ENCODE measurements around the gene BEND6.
"Not testable (repeated sequence)": the region's sequence is repeated elsewhere in the genome, so short reads cannot be mapped to it uniquely, and the experiment has no call there.

BEND6 gene

GRCh38 chr6:57040011-57040410, 85.1 kb downstream of the BEND6 start:
- ChIA-PET POLR2A (ENCODE audit: low non-redundant PET) (no interaction called here), CTCF (interaction anchor here (0.6 to 1.4 kb wide), 2 partner anchors 135 to 398 kb away, joined by 5 to 8 read pairs; no protein-coding TSS in a partner anchor)
- no peak for TF ChIP-seq CTCF (conservative IDR thresholded peaks at IDR 0.05; ENCODE audit: low read depth)
- no peak overlapping the region for H3K27ac ChIP-seq
- DNase-seq (ENCODE audit: low spot score) = no peak

GRCh38 chr6:57044061-57044460, 89.2 kb downstream of the BEND6 start:
- H3K27ac ChIP-seq; CTCF ChIA-PET; DNase-seq (ENCODE audit: low spot score); POLR2A ChIA-PET (ENCODE audit: low non-redundant PET): not testable (repeated sequence)

GRCh38 chr6:57044568-57044967, 89.7 kb downstream of the BEND6 start:
- TF ChIP-seq CTCF (conservative IDR thresholded peaks at IDR 0.05; ENCODE audit: low read depth) = no peak
- H3K27ac ChIP-seq = no peak overlapping the region
- ChIA-PET POLR2A (ENCODE audit: low non-redundant PET) (no interaction called here), CTCF (no interaction called here)
- no peak for DNase-seq (ENCODE audit: low spot score)

- POLR2A ChIA-PET (ENCODE audit: low non-redundant PET) = not testable (repeated sequence)
- CTCF ChIA-PET = interaction anchor here (1.5 kb wide), 1 partner anchor 92 kb away, joined by 4 read pairs; the partner anchor contains the start of gene BEND6
- peak within 1 kb of the TSS; percentile 83 for H3K27ac ChIP-seq
- DNase-seq (ENCODE audit: low spot score) = peak; percentile 77
Observed at GRCh38 chr6:57046332-57047256, 91.7 kb downstream of the BEND6 start, which contains the start of gene KIAA1586. Gene KIAA1586 (plus strand): TSS chr6:57046693. CDS start chr6:57046756, 63 bp downstream.

GRCh38 chr6:57047257-57047585, 92.3 kb downstream of the BEND6 start:
- DNase-seq (ENCODE audit: low spot score); H3K27ac ChIP-seq; CTCF ChIA-PET; POLR2A ChIA-PET (ENCODE audit: low non-redundant PET): not testable (repeated sequence)

GRCh38 chr6:57047859-57048258, 93.0 kb downstream of the BEND6 start:
- DNase-seq (ENCODE audit: low spot score); POLR2A ChIA-PET (ENCODE audit: low non-redundant PET); H3K27ac ChIP-seq; CTCF ChIA-PET: not testable (repeated sequence)

- no peak overlapping the region for H3K27ac ChIP-seq
- POLR2A ChIA-PET (ENCODE audit: low non-redundant PET) = no interaction called here
- TF ChIP-seq CTCF (conservative IDR thresholded peaks at IDR 0.05; ENCODE audit: low read depth) = no peak
- DNase-seq (ENCODE audit: low spot score) = no peak
- CTCF ChIA-PET = no interaction called here
Observed at GRCh38 chr6:57048577-57048976, 93.7 kb downstream of the BEND6 start.

- POLR2A ChIA-PET (ENCODE audit: low non-redundant PET) = no interaction called here
Observed at GRCh38 chr6:57063847-57064246, 108.9 kb downstream of the BEND6 start.

More at GRCh38 chr6:57063847-57064246, 108.9 kb downstream of the BEND6 start:
- DNase-seq (ENCODE audit: low spot score) = no peak
- no peak overlapping the region for H3K27ac ChIP-seq
- CTCF ChIA-PET = no interaction called here
- no peak for TF ChIP-seq CTCF (conservative IDR thresholded peaks at IDR 0.05; ENCODE audit: low read depth)
